GM18867 (cell line): ENCODE results near the gene OTOG.

Experiments used
- ATAC-seq: cut with Tn5 transposase; IDR thresholded peaks from one replicate; pipeline ENCODE4 v1.9.1; 2021; ENCODE audit warnings: mild to moderate bottlenecking, moderate library complexity; ENCODE audit not compliant: unreplicated experiment

The OTOG gene

DNA sequence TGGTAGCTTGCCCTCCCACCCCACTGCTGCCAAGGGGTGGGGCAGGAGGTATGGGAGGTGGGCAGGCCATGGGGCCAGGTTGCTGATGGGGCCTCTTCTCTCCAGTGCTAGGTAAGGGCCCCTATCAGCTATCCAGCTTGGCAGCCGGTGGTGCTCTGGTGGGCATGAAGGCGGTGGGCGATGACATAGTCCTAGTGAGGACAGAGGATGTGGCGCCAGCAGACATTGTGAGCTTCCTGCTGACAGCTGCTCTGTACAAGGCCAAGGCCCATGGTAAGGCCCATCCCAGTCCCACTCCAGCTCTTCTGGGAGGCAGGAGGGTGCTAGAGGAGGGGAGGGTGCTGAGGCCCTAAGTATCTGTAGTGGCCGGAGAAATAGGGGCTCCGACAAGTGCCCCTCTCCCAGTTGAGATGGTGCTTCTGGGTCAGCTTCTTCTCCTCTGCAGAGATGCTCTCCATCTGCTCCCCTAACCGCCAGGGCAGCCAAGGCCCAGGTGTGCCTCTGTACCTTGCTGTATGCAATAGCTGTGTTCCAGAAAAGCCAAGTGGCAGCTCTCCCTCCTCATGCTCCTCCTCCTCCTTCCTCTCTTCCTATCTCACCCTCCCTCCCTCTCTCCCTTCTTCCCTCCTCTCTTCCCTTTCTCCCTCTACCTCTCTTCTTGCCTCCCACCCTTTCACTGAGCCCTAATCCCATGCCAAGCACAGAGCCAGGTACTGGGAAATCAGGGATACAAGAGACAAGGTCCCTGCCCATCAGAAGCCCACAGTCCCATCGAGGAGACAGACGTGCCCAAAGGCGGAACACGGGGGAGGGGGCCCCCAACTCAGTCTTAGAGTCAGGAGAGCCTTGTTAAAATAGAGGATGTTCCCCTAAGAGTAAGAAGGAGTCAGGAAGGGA is 55.3 kb downstream of the OTOG start:
- ATAC-seq, result no peak

DNA sequence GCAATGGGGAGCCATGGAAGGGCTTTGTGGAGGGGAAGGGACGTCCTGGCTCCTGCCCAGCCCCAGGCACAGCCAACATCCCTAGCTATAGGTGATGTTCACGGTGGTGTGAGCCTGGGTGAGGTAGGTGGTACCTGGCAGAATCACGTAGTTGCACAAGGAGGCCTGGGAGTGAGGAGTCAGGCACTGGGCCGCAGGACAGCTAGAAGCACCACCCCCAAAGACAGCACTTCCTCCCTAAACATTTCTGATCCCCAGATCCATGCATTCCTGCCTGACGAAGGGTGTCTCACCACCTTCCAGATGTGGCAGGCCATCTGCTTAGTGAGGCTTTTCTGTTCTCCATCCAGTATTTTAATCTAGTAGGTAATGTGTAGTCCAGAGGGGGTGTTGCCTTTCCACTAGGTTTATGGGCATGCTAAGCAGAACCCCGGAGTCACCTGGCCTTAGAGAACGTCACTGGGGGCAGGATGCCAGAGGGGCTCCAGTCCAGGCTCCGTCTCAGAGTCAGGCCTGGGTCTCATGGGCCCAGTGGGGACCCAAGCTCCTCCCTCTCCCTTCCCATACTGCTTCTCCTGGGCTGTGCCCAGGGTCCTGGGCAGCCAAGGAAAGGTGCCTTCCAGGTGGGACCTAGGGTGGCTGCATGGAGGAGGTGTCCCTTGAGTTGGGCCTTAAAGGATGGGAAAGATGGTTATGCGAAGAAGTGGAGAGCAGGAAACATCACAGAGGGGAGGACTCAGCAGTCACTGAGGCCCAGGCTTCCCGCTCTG is 56.2 kb downstream of the OTOG start:
- no peak for ATAC-seq

DNA sequence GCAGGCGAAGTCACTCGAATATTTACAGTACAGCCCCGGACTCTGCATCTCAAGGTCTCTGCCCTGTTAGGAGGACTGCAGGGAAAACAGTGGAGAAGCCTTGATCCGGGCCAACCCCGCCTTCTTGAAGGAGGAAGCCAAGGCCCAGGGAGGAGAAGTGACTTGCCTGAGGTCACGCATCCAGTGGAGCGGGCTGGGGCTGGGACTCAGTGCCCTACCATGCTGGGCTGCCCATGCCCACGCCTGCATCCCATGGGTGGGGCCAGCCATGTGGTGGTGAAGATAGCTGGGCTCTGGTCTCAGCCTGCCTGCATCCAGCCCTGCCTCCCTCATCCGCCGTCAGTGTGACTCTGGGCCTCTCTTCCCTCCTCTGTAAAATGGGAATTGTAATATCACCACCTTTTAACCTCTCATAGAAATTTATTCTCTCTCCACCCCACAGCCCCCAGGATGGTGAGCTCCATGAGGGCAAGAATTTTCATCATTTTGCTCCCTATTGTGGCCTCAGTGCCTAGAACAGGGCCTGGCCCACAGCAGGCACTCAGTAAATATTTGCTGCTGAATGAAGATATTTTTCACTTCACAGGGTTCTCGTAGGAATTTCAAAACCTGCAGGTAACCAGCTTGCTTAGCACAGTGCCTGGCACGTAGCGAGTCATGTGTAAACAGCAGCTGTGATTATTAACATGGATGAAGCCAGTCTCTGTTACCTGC is 57.3 kb downstream of the OTOG start:
- no peak for ATAC-seq

GRCh38 chr11:17604915-17605233 is 57.8 kb downstream of the OTOG start:
- ATAC-seq, result no peak

- no peak for ATAC-seq
Measured at GRCh38 chr11:17605651-17606122, 58.6 kb downstream of the OTOG start.

DNA sequence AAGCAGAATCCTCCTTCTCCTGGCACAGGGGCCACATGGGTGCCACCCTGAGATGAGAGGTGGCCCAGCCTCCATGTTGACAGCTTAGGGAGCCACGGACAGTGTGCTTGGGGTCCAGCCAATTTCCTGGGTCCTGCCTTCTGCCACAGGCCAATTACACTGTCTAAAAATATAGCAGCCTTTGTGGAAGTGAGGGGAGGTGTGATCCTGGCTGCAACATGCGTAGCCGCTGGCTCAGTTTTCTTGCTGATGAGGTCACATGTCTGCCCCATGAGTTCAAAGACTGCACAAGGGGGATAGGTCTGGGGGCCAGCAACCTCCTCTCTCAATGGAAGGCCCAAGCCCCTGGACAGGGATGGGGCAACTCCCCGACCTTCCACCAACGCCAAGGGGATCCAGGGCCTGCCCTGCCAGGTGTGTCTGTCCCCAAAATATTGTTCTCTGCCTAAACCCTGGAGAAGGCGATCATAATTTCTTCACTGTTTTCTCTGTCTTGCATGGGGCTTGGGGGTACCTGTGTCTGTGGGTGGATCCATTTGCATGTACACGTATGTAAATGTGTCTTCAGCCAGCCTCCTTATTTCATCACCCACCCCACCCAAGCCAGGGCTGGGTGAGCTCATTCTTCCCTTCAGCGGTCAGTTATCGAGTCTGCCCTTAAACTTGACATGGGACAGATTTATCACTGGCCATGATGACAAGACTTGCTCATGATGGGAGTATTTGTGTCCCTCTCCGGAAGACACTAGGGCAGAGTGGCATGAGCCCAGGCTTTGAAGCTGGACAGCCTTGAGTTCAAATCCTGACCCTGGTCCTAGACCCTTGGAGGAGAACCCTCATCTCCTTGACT is 59.4 kb downstream of the OTOG start:
- ATAC-seq, result no peak

DNA sequence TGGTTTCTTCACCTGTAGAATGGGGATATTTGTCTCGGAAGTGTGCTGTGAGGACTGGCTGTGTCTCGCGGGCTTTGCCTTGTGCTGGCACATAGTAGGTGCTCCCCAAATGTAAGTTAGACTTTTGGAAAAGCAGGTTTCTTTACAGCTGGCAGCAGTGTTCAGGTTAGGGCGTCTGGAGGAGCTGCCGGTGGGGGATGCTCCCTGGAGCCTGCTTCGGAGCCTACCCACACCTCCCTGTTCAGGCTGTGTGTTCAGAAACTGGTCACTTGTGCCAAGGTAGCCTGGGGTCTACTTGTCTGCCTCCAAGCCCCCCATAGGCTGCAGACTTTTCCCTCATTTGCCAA is 60.0 kb downstream of the OTOG start:
- ATAC-seq, result no peak

DNA sequence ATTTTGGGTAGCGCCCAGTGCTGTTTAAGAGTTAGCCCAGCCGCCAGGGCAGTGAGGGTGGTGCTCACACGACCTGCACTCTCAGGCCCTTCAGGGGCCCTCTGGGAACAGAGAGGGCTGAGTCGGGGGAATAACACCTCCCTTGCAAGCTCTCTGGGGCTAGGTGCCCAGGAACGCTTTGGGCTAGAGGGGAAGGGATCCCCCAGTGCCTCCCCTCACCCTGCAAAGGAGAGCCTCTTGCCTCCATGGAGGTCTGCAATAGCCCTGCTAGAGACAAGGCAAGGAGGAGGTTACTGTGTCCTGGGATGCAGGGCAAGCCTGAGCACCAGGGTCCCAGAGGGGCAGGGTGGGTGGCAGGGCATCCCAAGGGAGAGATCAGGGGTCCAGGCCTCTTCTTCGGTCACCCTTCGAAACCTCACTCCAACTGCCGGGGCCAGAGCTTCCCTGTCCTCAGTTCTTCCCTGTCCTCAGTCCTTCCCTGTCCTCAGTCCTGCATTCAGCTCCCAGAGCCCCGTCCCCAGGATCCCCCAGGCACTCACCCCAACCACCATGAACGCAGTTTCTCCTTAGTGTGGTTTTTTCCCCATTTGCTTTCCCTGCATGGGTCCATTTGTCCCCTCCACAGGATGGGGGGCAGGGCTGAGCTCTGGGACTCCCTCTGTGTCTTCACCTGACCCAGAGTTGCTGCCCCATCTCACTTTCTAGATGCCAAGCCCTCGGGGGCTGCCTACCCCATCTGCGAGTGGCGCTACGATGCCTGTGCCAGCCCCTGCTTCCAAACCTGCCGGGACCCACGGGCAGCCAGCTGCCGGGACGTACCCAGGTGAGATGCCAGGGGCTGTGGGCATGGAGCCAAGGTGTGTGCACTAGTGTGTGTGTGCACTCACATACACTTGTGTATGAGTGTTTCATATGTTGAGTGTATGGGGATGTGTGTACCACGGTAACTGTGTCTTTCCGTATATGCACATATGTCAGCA is 60.8 kb downstream of the OTOG start:
- ATAC-seq, result no peak

DNA sequence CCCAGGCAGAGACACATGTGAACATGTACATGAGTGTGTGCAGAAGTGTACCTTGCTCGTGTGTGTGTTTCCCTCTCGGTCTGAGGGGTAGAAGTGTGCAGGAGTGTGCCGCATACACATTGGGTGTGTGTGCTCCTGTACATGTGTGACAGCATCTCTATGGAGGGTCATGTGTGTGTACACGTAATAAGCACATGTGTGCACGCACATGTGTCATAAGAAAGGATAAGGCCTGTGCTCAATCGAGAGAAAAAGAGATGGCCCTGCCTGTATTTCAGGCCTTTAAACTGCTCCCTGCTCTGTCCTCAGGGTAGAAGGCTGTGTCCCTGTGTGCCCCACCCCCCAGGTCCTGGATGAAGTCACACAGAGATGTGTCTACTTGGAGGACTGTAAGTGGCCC is 61.8 kb downstream of the OTOG start:
- no peak for ATAC-seq

GRCh38 chr11:17609291-17610084 is 62.4 kb downstream of the OTOG start:
- no peak for ATAC-seq

DNA sequence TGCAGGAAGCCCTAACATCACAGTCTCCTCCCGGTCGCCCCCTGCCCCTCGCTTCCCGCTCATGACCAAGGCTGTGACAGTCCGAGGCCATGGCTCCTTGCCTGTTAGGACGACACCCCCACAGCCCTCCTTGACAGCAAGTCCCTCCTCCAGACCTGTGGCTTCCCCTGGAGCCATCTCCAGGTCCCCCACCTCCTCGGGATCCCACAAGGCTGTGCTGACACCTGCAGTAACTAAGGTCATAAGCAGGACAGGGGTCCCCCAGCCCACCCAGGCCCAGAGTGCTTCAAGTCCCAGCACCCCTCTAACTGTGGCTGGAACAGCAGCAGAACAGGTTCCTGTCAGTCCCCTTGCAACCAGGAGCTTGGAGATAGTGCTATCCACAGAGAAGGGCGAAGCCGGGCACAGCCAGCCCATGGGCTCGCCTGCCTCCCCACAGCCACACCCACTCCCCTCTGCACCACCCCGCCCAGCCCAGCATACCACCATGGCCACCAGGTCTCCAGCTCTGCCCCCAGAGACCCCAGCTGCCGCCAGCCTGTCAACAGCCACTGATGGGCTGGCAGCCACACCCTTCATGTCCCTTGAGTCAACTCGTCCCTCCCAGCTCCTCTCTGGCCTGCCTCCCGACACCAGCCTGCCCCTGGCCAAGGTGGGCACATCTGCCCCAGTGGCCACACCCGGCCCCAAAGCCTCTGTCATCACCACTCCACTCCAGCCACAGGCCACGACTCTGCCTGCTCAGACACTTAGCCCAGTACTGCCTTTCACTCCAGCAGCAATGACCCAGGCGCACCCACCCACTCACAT is 63.2 kb downstream of the OTOG start:
- no peak for ATAC-seq

DNA sequence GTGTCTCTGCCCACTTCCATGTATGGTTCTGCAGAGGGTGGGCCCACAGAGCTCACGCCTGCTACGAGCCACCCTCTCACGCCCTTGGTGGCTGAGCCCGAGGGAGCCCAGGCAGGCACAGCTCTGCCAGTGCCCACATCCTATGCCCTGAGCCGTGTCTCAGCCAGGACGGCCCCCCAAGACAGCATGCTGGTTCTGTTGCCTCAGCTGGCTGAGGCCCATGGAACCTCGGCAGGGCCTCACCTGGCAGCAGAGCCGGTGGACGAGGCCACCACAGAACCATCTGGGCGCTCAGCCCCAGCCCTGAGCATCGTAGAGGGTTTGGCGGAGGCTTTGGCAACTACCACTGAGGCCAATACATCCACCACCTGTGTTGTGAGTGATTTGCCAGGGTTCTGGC is 64.0 kb downstream of the OTOG start:
- ATAC-seq, result no peak

- ATAC-seq, result no peak
Measured at GRCh38 chr11:17611503-17612220, 64.6 kb downstream of the OTOG start.

- no peak for ATAC-seq
Measured at GRCh38 chr11:17612221-17613188, 65.4 kb downstream of the OTOG start.

DNA sequence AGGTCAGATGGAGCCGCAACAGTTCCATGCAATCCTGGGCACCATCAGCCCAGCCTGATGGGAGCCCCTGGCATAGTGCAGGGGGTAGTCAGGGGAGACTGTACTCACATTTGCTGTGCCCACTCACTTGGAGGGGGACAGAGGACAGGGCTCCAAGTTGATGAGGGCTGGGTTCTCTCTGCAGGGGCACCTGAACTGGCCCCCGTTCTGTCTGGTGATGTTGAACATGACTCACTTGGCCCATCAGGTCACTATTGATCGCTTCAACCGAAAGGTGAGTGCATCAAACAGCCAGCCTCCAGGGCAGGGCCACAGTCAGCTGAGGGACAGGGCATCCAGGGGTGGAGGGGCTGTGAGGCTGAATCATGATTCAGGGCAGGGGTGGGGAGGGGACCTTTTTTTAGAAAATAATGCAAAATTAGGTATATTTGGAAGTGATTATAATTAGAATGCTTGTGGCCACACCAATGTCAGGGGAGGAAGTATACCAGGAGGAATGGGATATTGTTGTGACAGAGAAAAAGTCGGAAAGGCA is 66.4 kb downstream of the OTOG start:
- ATAC-seq, result no peak

DNA sequence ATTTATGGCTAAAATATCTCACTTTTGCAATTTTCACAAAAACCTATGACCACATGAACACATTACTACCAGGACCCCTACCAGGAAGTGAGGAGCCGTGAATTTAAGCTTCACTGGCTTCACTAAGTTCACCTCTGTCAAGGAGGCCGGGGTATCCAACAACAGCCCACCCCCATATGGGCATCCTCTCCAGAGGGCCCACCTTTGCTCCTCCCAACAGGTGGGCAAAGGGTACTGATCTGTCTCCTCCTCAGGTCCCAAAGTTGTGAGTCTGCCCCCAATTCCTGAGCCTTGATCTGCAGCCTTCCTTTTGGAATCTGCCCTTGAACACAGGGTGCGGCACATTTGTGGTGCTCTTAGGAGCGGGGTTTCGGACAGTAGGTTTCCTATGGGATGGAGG is 66.9 kb downstream of the OTOG start:
- ATAC-seq, result no peak
